Left lung (tissue), 10 donors: ENCODE data around the gene RTKN2. TPM values are rescaled to one million over a fixed set of nuclear protein-coding genes. Genes with fewer than 3 reads are reported as not detected.

Experiments used
- ATAC-seq: fragments of 200-7000 bp; cut with Tn5 transposase; one replicate; pipeline ENCODE4 v1.9.1; 2020; ENCODE audit warnings: moderate library complexity
- DNase-seq, 4 donors: peaks; one replicate each; pipeline ENCODE4 v3.0.0-alpha.2; 2013 to 2020
- H3K27ac ChIP-seq, 2 donors: fragments of 200-600 bp; sonication (generic) in 1 of 2; one replicate each; pipeline versions ENCODE4 v1.5.0 to v1.8.0; 2020 to 2021
- H3K27me3 ChIP-seq, 2 donors: fragments of 200-600 bp; sonication (generic) in 1 of 2; one replicate each; pipeline versions ENCODE4 v1.5.0 to v1.8.0; 2020 to 2021
- H3K36me3 ChIP-seq, 2 donors: fragments of 200-600 bp; sonication (generic) in 1 of 2; one replicate each; pipeline versions ENCODE4 v1.5.0 to v1.8.0; 2020 to 2021
- H3K4me1 ChIP-seq, 2 donors: fragments of 200-600 bp; one replicate each; pipeline ENCODE4 v1.8.0; 2021
- H3K4me3 ChIP-seq, 2 donors: fragments of 200-600 bp; sonication (generic) in 1 of 2; one replicate each; pipeline versions ENCODE4 v1.5.0 to v1.8.0; 2020 to 2021; ENCODE audit warnings: mild to moderate bottlenecking in 1 of 2
- H3K9me3 ChIP-seq, 2 donors: fragments of 200-600 bp; sonication (generic) in 1 of 2; one replicate each; pipeline versions ENCODE4 v1.5.0 to v1.8.0; 2020 to 2021
- intact Hi-C, 2 donors: fragments of 100-400 bp; cut with DNase I; formaldehyde crosslinking; loops; one replicate each; pipeline versions ENCODE4 v1.11.2 to v1.14.2; 2022
- polyA plus RNA-seq, 6 donors: library from polyadenylated mRNA; unstranded; fragments of 120-200 nt; gene quantifications; one replicate each; pipeline ENCODE4 v1.2.1, GENCODE V29; 2013; ENCODE audit not compliant: insufficient read length in 6 of 6
- total RNA-seq, 2 donors: library from RNA; stranded (reverse); fragmentation: NEBNext Ultra II Directional; extraction: Animal tissue kit (Norgen Biotek cat#: 25700); gene quantifications; one replicate each; pipeline ENCODE4 v1.2.1, GENCODE V29; 2021
- TF ChIP-seq, protein P1 (sequence below), 2 donors: fragments of 200-600 bp; sonication (generic) in 1 of 2; IDR thresholded peaks; one replicate each; pipeline versions ENCODE4 v1.5.0 to v1.8.0; 2021; ENCODE audit warnings: antibody characterized with exemption in 2 of 2
- donor health status: DM: no; HTN: yes; CAD: no.
- donor health status: DM: no; HTN: no; CAD: no.

The RTKN2 gene
- total and polyA plus RNA-seq, 8 donors: 5.7 to 17.1 (median 11.2) TPM

- TF ChIP-seq, protein P1, sequence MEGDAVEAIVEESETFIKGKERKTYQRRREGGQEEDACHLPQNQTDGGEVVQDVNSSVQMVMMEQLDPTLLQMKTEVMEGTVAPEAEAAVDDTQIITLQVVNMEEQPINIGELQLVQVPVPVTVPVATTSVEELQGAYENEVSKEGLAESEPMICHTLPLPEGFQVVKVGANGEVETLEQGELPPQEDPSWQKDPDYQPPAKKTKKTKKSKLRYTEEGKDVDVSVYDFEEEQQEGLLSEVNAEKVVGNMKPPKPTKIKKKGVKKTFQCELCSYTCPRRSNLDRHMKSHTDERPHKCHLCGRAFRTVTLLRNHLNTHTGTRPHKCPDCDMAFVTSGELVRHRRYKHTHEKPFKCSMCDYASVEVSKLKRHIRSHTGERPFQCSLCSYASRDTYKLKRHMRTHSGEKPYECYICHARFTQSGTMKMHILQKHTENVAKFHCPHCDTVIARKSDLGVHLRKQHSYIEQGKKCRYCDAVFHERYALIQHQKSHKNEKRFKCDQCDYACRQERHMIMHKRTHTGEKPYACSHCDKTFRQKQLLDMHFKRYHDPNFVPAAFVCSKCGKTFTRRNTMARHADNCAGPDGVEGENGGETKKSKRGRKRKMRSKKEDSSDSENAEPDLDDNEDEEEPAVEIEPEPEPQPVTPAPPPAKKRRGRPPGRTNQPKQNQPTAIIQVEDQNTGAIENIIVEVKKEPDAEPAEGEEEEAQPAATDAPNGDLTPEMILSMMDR (IDR thresholded peaks at IDR 0.05): no peak
- H3K27me3 ChIP-seq: no peaks in the 10 kb centered on the region
- H3K4me1 ChIP-seq: peaks cover 0 to 11% of the 10 kb centered on the region in 2 donors
- H3K4me3 ChIP-seq: no peak overlapping the region
- ATAC-seq (no peak), DNase-seq (no peak)
- H3K27ac ChIP-seq: no peak overlapping the region
- no peaks in the 10 kb centered on the region for H3K36me3 ChIP-seq
- intact Hi-C loops: no loop called here
- peaks cover 0 to 13% of the 10 kb centered on the region in 2 donors for H3K9me3 ChIP-seq
Observed at GRCh38 chr10:62175251-62175650, 93.4 kb downstream of the RTKN2 start.

- no peak overlapping the region for H3K27ac ChIP-seq
- H3K9me3 ChIP-seq: peaks cover 0 to 13% of the 10 kb centered on the region in 2 donors
- H3K36me3 ChIP-seq: no peaks in the 10 kb centered on the region
- no peaks in the 10 kb centered on the region for H3K27me3 ChIP-seq
- H3K4me1 ChIP-seq: peaks cover 0 to 11% of the 10 kb centered on the region in 2 donors
- no peak overlapping the region for H3K4me3 ChIP-seq
- DNase-seq (no peak), ATAC-seq (no peak)
- intact Hi-C loops: no loop called here
- TF ChIP-seq, protein P1 (IDR thresholded peaks at IDR 0.05): no peak
Observed at GRCh38 chr10:62172465-62172864, 96.2 kb downstream of the RTKN2 start.

DNA sequence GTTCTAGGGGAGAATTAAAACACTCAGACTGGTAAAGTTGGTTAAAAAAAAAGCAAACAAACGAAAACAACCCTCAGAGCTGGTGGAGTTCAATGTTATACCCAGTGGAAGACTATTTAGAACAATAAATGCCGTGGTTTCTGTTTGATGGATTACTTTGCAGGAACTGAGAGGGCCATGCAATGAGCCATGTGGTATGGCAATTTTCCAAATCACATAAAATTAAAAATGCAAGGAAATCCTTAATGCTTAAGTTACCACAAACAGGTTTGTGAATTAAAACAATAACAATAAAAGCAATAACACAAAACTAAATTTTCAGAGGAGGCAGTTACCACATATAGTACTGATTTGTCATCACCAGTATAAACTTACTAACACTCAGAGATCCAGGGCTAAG is 96.9 kb downstream of the RTKN2 start:
- no peak for ATAC-seq
- Histone ChIP-seq H3K4me1 (peaks cover 0 to 14% of the 10 kb centered on the region in 2 donors), H3K27ac (no peak overlapping the region), H3K9me3 (peaks cover 0 to 13% of the 10 kb centered on the region in 2 donors), H3K27me3 (no peaks in the 10 kb centered on the region), H3K4me3 (no peak overlapping the region), H3K36me3 (no peaks in the 10 kb centered on the region)
- DNase-seq: no peak
- TF ChIP-seq, protein P1 (IDR thresholded peaks at IDR 0.05): no peak
- intact Hi-C loops: no loop called here

- DNase-seq: no peak
- Histone ChIP-seq H3K27ac (peak overlapping the region in 1 of 2 donors; percentile 14), H3K4me3 (no peak overlapping the region), H3K9me3 (peaks cover 0 to 13% of the 10 kb centered on the region in 2 donors), H3K4me1 (peaks cover 0 to 22% of the 10 kb centered on the region in 2 donors), H3K36me3 (no peaks in the 10 kb centered on the region), H3K27me3 (no peaks in the 10 kb centered on the region)
- TF ChIP-seq, protein P1 (IDR thresholded peaks at IDR 0.05): no peak
- peak; percentile 69 for ATAC-seq
- intact Hi-C loops: no loop called here
Observed at GRCh38 chr10:62170732-62171131, 97.9 kb downstream of the RTKN2 start.

- ATAC-seq (peak; percentile 49), DNase-seq (peak in 2 of 4 donors; percentile 35 to 71)
- Histone ChIP-seq H3K9me3 (no peaks in the 10 kb centered on the region), H3K27me3 (no peaks in the 10 kb centered on the region), H3K4me3 (no peak overlapping the region), H3K27ac (peak overlapping the region; percentile 23 to 52), H3K36me3 (no peaks in the 10 kb centered on the region), H3K4me1 (peaks cover 0 to 16% of the 10 kb centered on the region in 2 donors)
- TF ChIP-seq, protein P1 (IDR thresholded peaks at IDR 0.05): no peak
- intact Hi-C loops: no loop called here
Observed at GRCh38 chr10:62166331-62167131, 102.1 kb downstream of the RTKN2 start.
